ENCODE results near the gene SF3B6.

DNA sequence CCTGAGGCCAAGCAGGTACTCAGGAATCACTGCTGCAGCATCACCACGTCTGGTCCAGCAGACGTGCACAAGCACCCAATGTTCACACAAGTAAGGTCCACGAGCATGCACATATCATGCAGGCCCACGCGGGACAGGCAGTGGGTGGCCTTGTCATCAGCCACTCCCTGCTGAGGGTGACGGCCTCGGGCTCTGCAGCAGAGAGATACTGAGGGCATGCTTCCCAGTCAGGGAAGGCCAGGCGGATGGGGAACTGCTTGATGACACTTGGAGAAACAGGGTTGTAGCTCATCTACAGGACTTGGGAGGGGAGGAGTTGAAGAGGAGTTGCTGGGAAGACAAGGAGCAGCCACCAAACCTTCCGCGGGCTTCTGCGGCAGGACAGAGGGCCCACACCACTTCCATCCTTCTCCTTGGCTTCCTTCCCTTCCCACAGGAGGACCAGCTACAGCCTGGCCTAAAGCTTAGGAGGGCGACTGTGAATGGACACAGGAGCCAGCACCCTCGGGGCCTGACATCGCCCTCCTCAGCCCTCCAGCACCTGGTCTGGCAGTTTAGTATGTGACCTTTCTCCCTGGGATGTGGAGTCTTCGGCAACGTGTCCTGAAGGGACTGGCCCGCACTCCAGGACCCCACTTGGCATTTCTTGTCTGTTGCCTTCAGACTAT is 51.0 kb downstream of the SF3B6 start:
- TF ChIP-seq CTCF (IDR thresholded peaks at IDR 0.05) (no peak), POLR2A (IDR thresholded peaks at IDR 0.05) (no peak)

Measured in thyroid gland (tissue), 4 donors.